HEK293 (cell line): ENCODE data around the gene ELAVL4.
A peak's percentile ranks its signal among the peaks of the same experiment; 100 is the strongest.

Experiments used
- CTCF ChIA-PET: fragments of 350-600 bp; formaldehyde crosslinking; extraction: SDS; loops from one replicate; lab custom pipeline; 2021; ENCODE audit warnings: antibody characterized with exemption; lab: Yijun Ruan, JAX
- POLR2A ChIA-PET: fragments of 300-600 bp; formaldehyde crosslinking; extraction: SDS; loops from one replicate; lab custom pipeline; 2020; ENCODE audit warnings: antibody characterized with exemption, inconsistent platforms; lab: Yijun Ruan, JAX
- H3K27ac ChIP-seq: fragments of 200-500 bp; sonication (Bioruptor generic); 2 replicates; pipeline ENCODE4 v1.5.1; 2014; ENCODE audit warnings: low read depth, low read length, control low read depth, inconsistent platforms; ENCODE audit errors: extremely low read depth
- H3K36me3 ChIP-seq, 2 experiments: fragments of 200-500 bp in 1 of 2; sonication (Bioruptor generic) in 1 of 2; 1 replicate in 1 of 2; 2 replicates in 1 of 2; pipeline ENCODE4 v1.5.1; 2014 to 2017; ENCODE audit warnings: inconsistent platforms in 2 of 2, low read length in 2 of 2; ENCODE audit not compliant: control insufficient read depth in 2 of 2, insufficient read depth in 1 of 2
- H3K4me1 ChIP-seq: fragments of 200-500 bp; sonication (Bioruptor generic); 2 replicates; pipeline ENCODE4 v1.5.1; 2014; ENCODE audit warnings: mild to moderate bottlenecking, low read length, inconsistent platforms; ENCODE audit not compliant: control insufficient read depth, insufficient read depth
- H3K4me3 ChIP-seq: 2 replicates; pipeline ENCODE4 v1.5.1; 2011; ENCODE audit warnings: low read depth, mild to moderate bottlenecking, control low read depth, low read length, moderate library complexity
- H3K9me3 ChIP-seq: fragments of 200-500 bp; sonication (Bioruptor generic); 2 replicates; pipeline ENCODE4 v1.5.1; 2014; ENCODE audit warnings: low read depth, low read length, inconsistent platforms; ENCODE audit not compliant: control insufficient read depth, insufficient read depth
- BCL11B ChIP-seq: fragments of 450-650 bp; formaldehyde crosslinking; IDR thresholded peaks from 2 replicates; pipeline ENCODE4 v1.5.1; 2016; ENCODE audit warnings: low read depth, missing biosample characterization, missing genetic modification characterization
- EGR2 ChIP-seq: fragments of 450-650 bp; formaldehyde crosslinking; IDR thresholded peaks from 2 replicates; pipeline ENCODE4 v1.5.1; 2016; ENCODE audit warnings: low read depth, missing biosample characterization, missing genetic modification characterization
- IKZF3 ChIP-seq: fragments of 450-650 bp; IDR thresholded peaks from 2 replicates; pipeline ENCODE4 v1.5.0; 2018; ENCODE audit warnings: missing biosample characterization, mild to moderate bottlenecking, missing genetic modification characterization, moderate library complexity
- INSM2 ChIP-seq: fragments of 450-650 bp; formaldehyde crosslinking; IDR thresholded peaks from 2 replicates; pipeline ENCODE4 v1.5.1; 2016; ENCODE audit warnings: missing biosample characterization, missing genetic modification characterization
- PRDM4 ChIP-seq: fragments of 450-650 bp; formaldehyde crosslinking; IDR thresholded peaks from 2 replicates; pipeline ENCODE4 v1.5.1; 2017; ENCODE audit warnings: missing biosample characterization, missing genetic modification characterization
- ZBTB10 ChIP-seq: fragments of 450-650 bp; formaldehyde crosslinking; IDR thresholded peaks from 2 replicates; pipeline ENCODE4 v1.5.1; 2016; ENCODE audit warnings: missing biosample characterization, missing genetic modification characterization
- ZBTB21 ChIP-seq: fragments of 450-650 bp; formaldehyde crosslinking; IDR thresholded peaks from 2 replicates; pipeline ENCODE4 v1.5.1; 2017; ENCODE audit warnings: missing biosample characterization, missing genetic modification characterization
- ZBTB6 ChIP-seq: fragments of 450-650 bp; formaldehyde crosslinking; IDR thresholded peaks from 2 replicates; pipeline ENCODE4 v1.5.1; 2017; ENCODE audit warnings: missing biosample characterization, missing genetic modification characterization
- ZFHX2 ChIP-seq: fragments of 450-650 bp; formaldehyde crosslinking; conservative IDR thresholded peaks from 2 replicates; pipeline ENCODE4 v1.5.1; 2016; ENCODE audit warnings: missing biosample characterization, missing genetic modification characterization
- ZFP41 ChIP-seq: fragments of 450-650 bp; formaldehyde crosslinking; IDR thresholded peaks from 2 replicates; pipeline ENCODE4 v1.5.1; 2016; ENCODE audit warnings: missing biosample characterization, missing genetic modification characterization, borderline replicate concordance
- ZNF184 ChIP-seq: fragments of 450-650 bp; IDR thresholded peaks from 2 replicates; pipeline ENCODE4 v1.5.1; 2018; ENCODE audit warnings: missing biosample characterization, mild to moderate bottlenecking, missing genetic modification characterization
- ZNF23 ChIP-seq: fragments of 450-650 bp; formaldehyde crosslinking; IDR thresholded peaks from 2 replicates; pipeline ENCODE4 v1.5.1; 2016; ENCODE audit warnings: missing biosample characterization, missing genetic modification characterization, borderline replicate concordance
- ZNF433 ChIP-seq: fragments of 450-650 bp; formaldehyde crosslinking; IDR thresholded peaks from 2 replicates; pipeline ENCODE4 v1.5.1; 2016; ENCODE audit warnings: missing biosample characterization, missing genetic modification characterization, low read depth
- ZNF521 ChIP-seq: fragments of 450-650 bp; formaldehyde crosslinking; IDR thresholded peaks from 2 replicates; pipeline ENCODE4 v1.5.1; 2017; ENCODE audit warnings: missing biosample characterization, mild to moderate bottlenecking, missing genetic modification characterization
- ZNF791 ChIP-seq: fragments of 450-650 bp; formaldehyde crosslinking; IDR thresholded peaks from 2 replicates; pipeline ENCODE4 v1.5.1; 2016; ENCODE audit warnings: missing biosample characterization, missing genetic modification characterization
- ZXDB ChIP-seq: fragments of 450-650 bp; formaldehyde crosslinking; IDR thresholded peaks from 2 replicates; pipeline ENCODE4 v1.5.1; 2016; ENCODE audit warnings: missing biosample characterization, missing genetic modification characterization
- TF ChIP-seq, protein P1 (sequence below): fragments of 450-650 bp; formaldehyde crosslinking; IDR thresholded peaks from 2 replicates; pipeline ENCODE4 v1.5.1; 2016; ENCODE audit warnings: missing biosample characterization, missing genetic modification characterization, low read depth

ELAVL4 gene

GRCh38 chr1:50147191-50147850, 38.6 kb downstream of the ELAVL4 start (continued):
- TF ChIP-seq ZBTB6 (tag by site-specific recombination) (no peak), ZNF184 (tag by site-specific recombination) (no peak), ZFHX2 (tag by site-specific recombination) (no peak), ZNF521 (tag by site-specific recombination) (no peak), ZFP41 (tag by site-specific recombination) (no peak)

GRCh38 chr1:50148142-50148923, 39.6 kb downstream of the ELAVL4 start:
- TF ChIP-seq BCL11B (tag by site-specific recombination) (no peak), IKZF3 (no peak), PRDM4 (tag by site-specific recombination) (no peak), ZBTB21 (no peak)
- H3K4me3 ChIP-seq: no peak overlapping the region
- H3K9me3 ChIP-seq: no peaks in the 10 kb centered on the region
- ChIA-PET POLR2A (no interaction called here), CTCF (no interaction called here)
- no peak overlapping the region for H3K27ac ChIP-seq
- H3K4me1 ChIP-seq: no peaks in the 10 kb centered on the region
- no peaks in the 10 kb centered on the region for H3K36me3 ChIP-seq

DNA sequence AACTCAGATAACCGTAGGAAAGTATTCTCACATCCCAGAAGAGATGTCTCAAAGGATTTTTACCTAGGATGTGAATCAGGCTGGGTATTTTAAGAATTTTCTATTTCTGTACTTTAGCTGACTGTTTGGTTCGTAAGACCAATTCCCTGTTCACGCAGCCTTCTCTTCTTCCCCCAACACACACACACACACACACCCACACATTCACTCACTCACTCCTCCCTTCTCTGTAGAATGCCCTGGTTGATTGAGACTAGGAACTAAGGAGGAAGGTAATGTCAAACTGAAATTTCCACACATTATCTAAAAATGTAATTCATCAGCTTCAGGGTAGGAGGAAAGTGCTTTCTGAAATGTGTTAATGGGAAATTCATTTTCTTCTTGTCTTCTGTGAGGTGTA, 43.5 kb downstream of the ELAVL4 start:
- H3K4me3 ChIP-seq: no peak overlapping the region
- POLR2A ChIA-PET: no interaction called here
- H3K9me3 ChIP-seq: no peaks in the 10 kb centered on the region
- no peaks in the 10 kb centered on the region for H3K4me1 ChIP-seq
- TF ChIP-seq ZBTB10 (tag by site-specific recombination) (no peak), EGR2 (tag by site-specific recombination) (peak; percentile 41; the same call in 1 of the 2 replicates), ZFHX2 (tag by site-specific recombination) (peak; percentile 31; the same call in 1 of the 2 replicates)
- TF ChIP-seq, all 188 proteins: peak for 2
- no peak overlapping the region for H3K27ac ChIP-seq
- H3K36me3 ChIP-seq: no peaks in the 10 kb centered on the region
- CTCF ChIA-PET: interaction anchor here (0.6 kb wide), 1 partner anchor 400 kb away, joined by 6 read pairs; no protein-coding TSS in a partner anchor

- POLR2A ChIA-PET: no interaction called here
- Histone ChIP-seq H3K27ac (no peak overlapping the region), H3K4me1 (no peaks in the 10 kb centered on the region), H3K36me3 (no peaks in the 10 kb centered on the region), H3K9me3 (no peaks in the 10 kb centered on the region), H3K4me3 (no peak overlapping the region)
- CTCF ChIA-PET: no interaction called here
- TF ChIP-seq INSM2 (tag by site-specific recombination): no peak
- TF ChIP-seq ZXDB (tag by site-specific recombination): no peak
- TF ChIP-seq, protein P1, sequence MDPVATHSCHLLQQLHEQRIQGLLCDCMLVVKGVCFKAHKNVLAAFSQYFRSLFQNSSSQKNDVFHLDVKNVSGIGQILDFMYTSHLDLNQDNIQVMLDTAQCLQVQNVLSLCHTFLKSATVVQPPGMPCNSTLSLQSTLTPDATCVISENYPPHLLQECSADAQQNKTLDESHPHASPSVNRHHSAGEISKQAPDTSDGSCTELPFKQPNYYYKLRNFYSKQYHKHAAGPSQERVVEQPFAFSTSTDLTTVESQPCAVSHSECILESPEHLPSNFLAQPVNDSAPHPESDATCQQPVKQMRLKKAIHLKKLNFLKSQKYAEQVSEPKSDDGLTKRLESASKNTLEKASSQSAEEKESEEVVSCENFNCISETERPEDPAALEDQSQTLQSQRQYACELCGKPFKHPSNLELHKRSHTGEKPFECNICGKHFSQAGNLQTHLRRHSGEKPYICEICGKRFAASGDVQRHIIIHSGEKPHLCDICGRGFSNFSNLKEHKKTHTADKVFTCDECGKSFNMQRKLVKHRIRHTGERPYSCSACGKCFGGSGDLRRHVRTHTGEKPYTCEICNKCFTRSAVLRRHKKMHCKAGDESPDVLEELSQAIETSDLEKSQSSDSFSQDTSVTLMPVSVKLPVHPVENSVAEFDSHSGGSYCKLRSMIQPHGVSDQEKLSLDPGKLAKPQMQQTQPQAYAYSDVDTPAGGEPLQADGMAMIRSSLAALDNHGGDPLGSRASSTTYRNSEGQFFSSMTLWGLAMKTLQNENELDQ: no peak
- no peak for TF ChIP-seq ZNF23 (tag by site-specific recombination)
- no peak for TF ChIP-seq ZNF433 (tag by site-specific recombination)
- TF ChIP-seq ZNF791 (tag by site-specific recombination): no peak
These were observed 46.8 kb downstream of the ELAVL4 start for GRCh38 chr1:50155541-50155940.
